Uterus (tissue), 4 donors: ENCODE measurements around the gene RAD51B. TPM values are rescaled to one million over a fixed set of nuclear protein-coding genes. Genes with fewer than 3 reads are reported as not detected.

ENCODE experiments used
- DNase-seq, 2 donors: peaks; one replicate each; pipeline ENCODE4 v3.0.0-alpha.2; 2019 to 2020
- H3K27ac ChIP-seq, 2 donors: fragments of 200-600 bp; sonication (generic); 1 replicate in 1 of 2; 2 replicates in 1 of 2; pipeline ENCODE4 v1.5.1; 2016 to 2018
- H3K27me3 ChIP-seq, 2 donors: fragments of 200-600 bp; sonication (generic); one replicate each; pipeline ENCODE4 v1.5.1; 2018 to 2019; ENCODE audit warnings: control low read depth in 1 of 2
- H3K36me3 ChIP-seq, 2 donors: fragments of 200-600 bp; sonication (generic); one replicate each; pipeline ENCODE4 v1.5.1; 2019; ENCODE audit warnings: control low read depth in 1 of 2
- H3K4me1 ChIP-seq, 2 donors: fragments of 200-600 bp; sonication (generic); one replicate each; pipeline ENCODE4 v1.5.1; 2018 to 2019; ENCODE audit warnings: control low read depth in 1 of 2
- H3K4me3 ChIP-seq, 2 donors: fragments of 200-600 bp; sonication (generic); 1 replicate in 1 of 2; 2 replicates in 1 of 2; pipeline ENCODE4 v1.5.1; 2018 to 2019; ENCODE audit warnings: mild to moderate bottlenecking in 1 of 2
- H3K9me3 ChIP-seq, 2 donors: fragments of 200-600 bp; sonication (generic); one replicate each; pipeline ENCODE4 v1.5.1; 2019; ENCODE audit warnings: control low read depth in 1 of 2
- POLR2A ChIP-seq, 2 donors: fragments of 450-650 bp; IDR thresholded peaks; one replicate each; pipeline ENCODE4 v1.6.1; 2016; ENCODE audit warnings: antibody characterized with exemption in 2 of 2, mild to moderate bottlenecking in 1 of 2, moderate library complexity in 1 of 2
- intact Hi-C: fragments of 100-400 bp; cut with DNase I; formaldehyde crosslinking; loops from one replicate; pipeline ENCODE4 v1.15.1; 2023; ENCODE audit warnings: low total_unique reads
- total RNA-seq, 4 donors: library from RNA; depleted of rRNA in 3 of 4; stranded (reverse); fragments of >200 nt in 3 of 4; gene quantifications; one replicate each; pipeline versions ENCODE4 v1.1.0 to v1.2.4, GENCODE V29; 2014 to 2023
- TF ChIP-seq, protein P1 (sequence below), 4 experiments: fragments of 200-600 bp in 2 of 4; fragments of 450-650 bp in 2 of 4; sonication (generic) in 2 of 4; IDR thresholded peaks; one replicate each; pipeline ENCODE4 v1.5.1; 2016 to 2019; ENCODE audit warnings: antibody characterized with exemption in 4 of 4, mild to moderate bottlenecking in 2 of 4, moderate library complexity in 1 of 4
- donor health status: DM: yes; HTN: yes; CAD: no.

RAD51B gene
- total RNA-seq, 4 donors from 2014 or later: 29.5 to 100.0 (median 70.3) TPM

GRCh38 chr14:68050177-68050576 lies 230.6 kb downstream of the RAD51B start:
- no peaks in the 10 kb centered on the region for H3K36me3 ChIP-seq
- TF ChIP-seq, protein P1, sequence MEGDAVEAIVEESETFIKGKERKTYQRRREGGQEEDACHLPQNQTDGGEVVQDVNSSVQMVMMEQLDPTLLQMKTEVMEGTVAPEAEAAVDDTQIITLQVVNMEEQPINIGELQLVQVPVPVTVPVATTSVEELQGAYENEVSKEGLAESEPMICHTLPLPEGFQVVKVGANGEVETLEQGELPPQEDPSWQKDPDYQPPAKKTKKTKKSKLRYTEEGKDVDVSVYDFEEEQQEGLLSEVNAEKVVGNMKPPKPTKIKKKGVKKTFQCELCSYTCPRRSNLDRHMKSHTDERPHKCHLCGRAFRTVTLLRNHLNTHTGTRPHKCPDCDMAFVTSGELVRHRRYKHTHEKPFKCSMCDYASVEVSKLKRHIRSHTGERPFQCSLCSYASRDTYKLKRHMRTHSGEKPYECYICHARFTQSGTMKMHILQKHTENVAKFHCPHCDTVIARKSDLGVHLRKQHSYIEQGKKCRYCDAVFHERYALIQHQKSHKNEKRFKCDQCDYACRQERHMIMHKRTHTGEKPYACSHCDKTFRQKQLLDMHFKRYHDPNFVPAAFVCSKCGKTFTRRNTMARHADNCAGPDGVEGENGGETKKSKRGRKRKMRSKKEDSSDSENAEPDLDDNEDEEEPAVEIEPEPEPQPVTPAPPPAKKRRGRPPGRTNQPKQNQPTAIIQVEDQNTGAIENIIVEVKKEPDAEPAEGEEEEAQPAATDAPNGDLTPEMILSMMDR (IDR thresholded peaks at IDR 0.05): no peak
- no peak for TF ChIP-seq POLR2A (IDR thresholded peaks at IDR 0.05)
- no peak overlapping the region for H3K4me3 ChIP-seq
- no peak for DNase-seq
- H3K27ac ChIP-seq: peak overlapping the region in 1 of 2 donors; percentile 71
- peaks cover 0 to under 1% of the 10 kb centered on the region in 2 donors for H3K4me1 ChIP-seq
- intact Hi-C loops: no loop called here
- H3K9me3 ChIP-seq: no peaks in the 10 kb centered on the region
- H3K27me3 ChIP-seq: no peaks in the 10 kb centered on the region

GRCh38 chr14:68051146-68051545 lies 231.6 kb downstream of the RAD51B start:
- Histone ChIP-seq H3K36me3 (no peaks in the 10 kb centered on the region), H3K4me3 (no peak overlapping the region), H3K27me3 (no peaks in the 10 kb centered on the region), H3K27ac (peak overlapping the region in 1 of 2 donors; percentile 71), H3K9me3 (no peaks in the 10 kb centered on the region), H3K4me1 (peaks cover 0 to 3% of the 10 kb centered on the region in 2 donors)
- no peak for DNase-seq
- intact Hi-C loops: no loop called here
- TF ChIP-seq, protein P1 (IDR thresholded peaks at IDR 0.05): no peak

DNA sequence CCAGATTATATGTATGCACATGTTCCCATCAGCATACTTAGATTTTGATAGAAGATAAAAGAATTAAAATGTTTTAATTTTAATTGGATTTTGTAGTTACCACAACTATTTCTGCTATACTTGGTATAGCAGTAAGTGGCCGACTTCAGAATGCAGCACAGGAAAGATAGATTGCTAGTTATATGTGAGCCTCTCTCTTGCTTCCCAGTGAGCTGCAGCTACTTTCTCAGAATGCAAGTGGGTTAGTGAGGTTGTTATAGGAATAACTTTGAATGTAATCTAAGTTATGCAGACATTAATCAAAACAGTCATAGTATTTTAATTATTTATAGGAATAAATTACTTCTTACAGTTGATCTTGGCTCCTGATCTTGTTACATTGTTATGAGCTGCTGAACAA lies 240.6 kb downstream of the RAD51B start:
- Histone ChIP-seq H3K36me3 (no peaks in the 10 kb centered on the region), H3K4me1 (peaks cover 0 to 16% of the 10 kb centered on the region in 2 donors), H3K4me3 (no peak overlapping the region), H3K27ac (peak overlapping the region; percentile 52 to 53), H3K9me3 (peaks cover 0 to 3% of the 10 kb centered on the region in 2 donors), H3K27me3 (no peaks in the 10 kb centered on the region)
- TF ChIP-seq, protein P1 (IDR thresholded peaks at IDR 0.05): no peak
- TF ChIP-seq POLR2A (IDR thresholded peaks at IDR 0.05): no peak
- intact Hi-C loops: no loop called here
- no peak for DNase-seq

- Histone ChIP-seq H3K27ac (peak overlapping the region in 1 of 2 donors; percentile 27), H3K36me3 (no peaks in the 10 kb centered on the region), H3K27me3 (no peaks in the 10 kb centered on the region), H3K4me3 (no peak overlapping the region), H3K9me3 (peaks cover 0 to 3% of the 10 kb centered on the region in 2 donors), H3K4me1 (peaks cover 0 to 14% of the 10 kb centered on the region in 2 donors)
- intact Hi-C loops: no loop called here
- no peak for TF ChIP-seq POLR2A (IDR thresholded peaks at IDR 0.05)
- TF ChIP-seq, protein P1 (IDR thresholded peaks at IDR 0.05): no peak
- DNase-seq: no peak
Measured at GRCh38 chr14:68062651-68063050, 243.1 kb downstream of the RAD51B start.

- no peaks in the 10 kb centered on the region for H3K36me3 ChIP-seq
- TF ChIP-seq, protein P1 (IDR thresholded peaks at IDR 0.05): no peak
- TF ChIP-seq POLR2A (IDR thresholded peaks at IDR 0.05): no peak
- peaks cover 0 to 8% of the 10 kb centered on the region in 2 donors for H3K4me1 ChIP-seq
- H3K9me3 ChIP-seq: peaks cover 0 to 3% of the 10 kb centered on the region in 2 donors
- no peak for DNase-seq
- intact Hi-C loops: no loop called here
- H3K27me3 ChIP-seq: no peaks in the 10 kb centered on the region
- H3K27ac ChIP-seq: no peak overlapping the region
- H3K4me3 ChIP-seq: no peak overlapping the region
Measured at GRCh38 chr14:68065322-68065721, 245.7 kb downstream of the RAD51B start.
